Tibial nerve (tissue), 4 donors: ENCODE results near the gene PRKG1. TPM values are rescaled to one million over a fixed set of nuclear protein-coding genes. Genes with fewer than 3 reads are reported as not detected.

Experiments
- DNase-seq, 2 donors: peaks; one replicate each; pipeline ENCODE4 v3.0.0-alpha.2; 2019; ENCODE audit warnings: low spot score in 2 of 2
- H3K27ac ChIP-seq, 4 donors: fragments of 200-600 bp; sonication (generic) in 3 of 4; one replicate each; pipeline ENCODE4 v1.5.1; 2017 to 2019; ENCODE audit warnings: mild to moderate bottlenecking in 1 of 4
- H3K27me3 ChIP-seq, 2 donors: fragments of 200-600 bp; sonication (generic) in 1 of 2; one replicate each; pipeline versions ENCODE4 v1.5.1 to v1.6.0; 2017 to 2019
- H3K36me3 ChIP-seq, 3 donors: fragments of 200-600 bp; sonication (generic); one replicate each; pipeline ENCODE4 v1.5.1; 2018 to 2019
- H3K4me1 ChIP-seq, 4 donors: fragments of 200-600 bp; sonication (generic) in 3 of 4; one replicate each; pipeline ENCODE4 v1.5.1; 2017 to 2019
- H3K4me3 ChIP-seq, 4 donors: fragments of 200-600 bp; sonication (generic) in 3 of 4; one replicate each; pipeline ENCODE4 v1.5.1; 2017 to 2019; ENCODE audit warnings: mild to moderate bottlenecking in 1 of 4, moderate library complexity in 1 of 4
- H3K9me3 ChIP-seq, 4 donors: fragments of 200-600 bp; sonication (generic) in 3 of 4; one replicate each; pipeline ENCODE4 v1.5.1; 2017 to 2019
- CTCF ChIP-seq, 5 experiments: fragments of 200-600 bp in 3 of 5; fragments of 450-650 bp in 2 of 5; sonication (generic) in 3 of 5; IDR thresholded peaks; one replicate each; pipeline ENCODE4 v1.5.1; 2016 to 2019; ENCODE audit warnings: antibody characterized with exemption in 5 of 5, mild to moderate bottlenecking in 3 of 5, moderate library complexity in 2 of 5
- EP300 ChIP-seq, 2 donors: sonication (generic); formaldehyde crosslinking; IDR thresholded peaks; one replicate each; pipeline ENCODE4 v1.6.1; 2017; ENCODE audit warnings: antibody characterized with exemption in 2 of 2, mild to moderate bottlenecking in 1 of 2
- POLR2A ChIP-seq, 2 donors: fragments of 450-650 bp; IDR thresholded peaks; one replicate each; pipeline ENCODE4 v1.6.1; 2017; ENCODE audit warnings: antibody characterized with exemption in 2 of 2, mild to moderate bottlenecking in 2 of 2, moderate library complexity in 2 of 2
- WGBS, 2 donors: methylation state at CpG; one replicate each; pipeline ENCODE4 v1.1.5; 2018; 5-methylcytosine and 5-hydroxymethylcytosine counted together
- total RNA-seq, 4 donors: library from RNA; depleted of rRNA; stranded (reverse); fragments of >200 nt; gene quantifications; one replicate each; pipeline ENCODE4 v1.1.0, GENCODE V29; 2016

The PRKG1 gene
- total RNA-seq, 4 donors from 2014 or later = 8.7 to 35.0 (median 14.8) TPM

GRCh38 chr10:52071814-52072213 lies 997.5 kb downstream of the PRKG1 start:
- DNase-seq = no peak
- Histone ChIP-seq H3K9me3 (no peaks in the 10 kb centered on the region), H3K4me1 (no peaks in the 10 kb centered on the region), H3K27me3 (no peaks in the 10 kb centered on the region), H3K27ac (no peak overlapping the region), H3K36me3 (no peaks in the 10 kb centered on the region), H3K4me3 (no peak overlapping the region)
- WGBS, 2 donors = 38 to 47% methylated on average over 7 of the region's 7 CpGs
- TF ChIP-seq EP300 (IDR thresholded peaks at IDR 0.05) = no peak
- no peak for TF ChIP-seq POLR2A (IDR thresholded peaks at IDR 0.05)
- TF ChIP-seq CTCF (IDR thresholded peaks at IDR 0.05) = no peak

- no peak for TF ChIP-seq EP300 (IDR thresholded peaks at IDR 0.05)
- TF ChIP-seq CTCF (IDR thresholded peaks at IDR 0.05) = no peak
- no peak for TF ChIP-seq POLR2A (IDR thresholded peaks at IDR 0.05)
- Histone ChIP-seq H3K36me3 (no peaks in the 10 kb centered on the region), H3K4me3 (no peak overlapping the region), H3K27me3 (no peaks in the 10 kb centered on the region), H3K4me1 (no peaks in the 10 kb centered on the region), H3K27ac (no peak overlapping the region), H3K9me3 (no peaks in the 10 kb centered on the region)
- whole genome bisulfite sequencing, 2 donors = 73 to 81% methylated on average over 3 of the region's 3 CpGs
- no peak for DNase-seq
Measured at GRCh38 chr10:52074505-52075026, 1000.3 kb downstream of the PRKG1 start.

- H3K4me1 ChIP-seq = no peaks in the 10 kb centered on the region
- no peak overlapping the region for H3K4me3 ChIP-seq
- 84 to 85% methylated on average over 7 of the region's 7 CpGs for WGBS, 2 donors
- no peak for TF ChIP-seq CTCF (IDR thresholded peaks at IDR 0.05)
- TF ChIP-seq EP300 (IDR thresholded peaks at IDR 0.05) = no peak
- no peak for TF ChIP-seq POLR2A (IDR thresholded peaks at IDR 0.05)
- no peaks in the 10 kb centered on the region for H3K36me3 ChIP-seq
- no peaks in the 10 kb centered on the region for H3K9me3 ChIP-seq
- DNase-seq = no peak
- no peaks in the 10 kb centered on the region for H3K27me3 ChIP-seq
- H3K27ac ChIP-seq = no peak overlapping the region
Measured at GRCh38 chr10:52077814-52078213, 1003.5 kb downstream of the PRKG1 start.

GRCh38 chr10:52078397-52078937 lies 1004.2 kb downstream of the PRKG1 start:
- no peaks in the 10 kb centered on the region for H3K36me3 ChIP-seq
- H3K27ac ChIP-seq = no peak overlapping the region
- no peak overlapping the region for H3K4me3 ChIP-seq
- no peaks in the 10 kb centered on the region for H3K27me3 ChIP-seq
- 64 to 87% methylated on average over 2 of the region's 2 CpGs for WGBS, 2 donors
- no peak for DNase-seq
- no peaks in the 10 kb centered on the region for H3K4me1 ChIP-seq
- no peak for TF ChIP-seq EP300 (IDR thresholded peaks at IDR 0.05)
- TF ChIP-seq POLR2A (IDR thresholded peaks at IDR 0.05) = no peak
- no peak for TF ChIP-seq CTCF (IDR thresholded peaks at IDR 0.05)
- no peaks in the 10 kb centered on the region for H3K9me3 ChIP-seq

- no peaks in the 10 kb centered on the region for H3K27me3 ChIP-seq
- H3K4me3 ChIP-seq = no peak overlapping the region
- TF ChIP-seq CTCF (IDR thresholded peaks at IDR 0.05) (no peak), EP300 (IDR thresholded peaks at IDR 0.05) (no peak), POLR2A (IDR thresholded peaks at IDR 0.05) (no peak)
- H3K36me3 ChIP-seq = no peaks in the 10 kb centered on the region
- no peaks in the 10 kb centered on the region for H3K4me1 ChIP-seq
- H3K27ac ChIP-seq = no peak overlapping the region
- DNase-seq = no peak
- no peaks in the 10 kb centered on the region for H3K9me3 ChIP-seq
- WGBS, 2 donors = 89 to 94% methylated on average over 1 of the region's 1 CpG
Measured at GRCh38 chr10:52082307-52082706, 1008.0 kb downstream of the PRKG1 start.
